Gastroesophageal sphincter (tissue), 4 donors: ENCODE data around the gene NMU. TPM values are rescaled to one million over a fixed set of nuclear protein-coding genes. Genes with fewer than 3 reads are reported as not detected.

Experiments
- ATAC-seq: fragments of 150-250 bp; one replicate; pipeline ENCODE4 v1.9.1; 2016; ENCODE audit warnings: mild to moderate bottlenecking, moderate library complexity
- H3K27ac ChIP-seq, 4 donors: fragments of 200-600 bp; sonication (generic) in 3 of 4; 1 replicate in 3 of 4; 2 replicates in 1 of 4; pipeline ENCODE4 v1.5.1; 2016 to 2019
- H3K27me3 ChIP-seq: fragments of 200-600 bp; sonication (generic); one replicate; pipeline ENCODE4 v1.5.1; 2019
- H3K36me3 ChIP-seq, 2 donors: fragments of 200-600 bp; sonication (generic); one replicate each; pipeline ENCODE4 v1.5.1; 2019; ENCODE audit warnings: control low read depth in 1 of 2
- H3K4me1 ChIP-seq, 3 donors: fragments of 200-600 bp; sonication (generic); 1 replicate in 2 of 3; 2 replicates in 1 of 3; pipeline ENCODE4 v1.5.1; 2016 to 2019; ENCODE audit warnings: control low read depth in 2 of 3
- H3K4me3 ChIP-seq, 2 donors: fragments of 200-600 bp; sonication (generic); one replicate each; pipeline ENCODE4 v1.5.1; 2019; ENCODE audit warnings: mild to moderate bottlenecking in 1 of 2, moderate library complexity in 1 of 2
- H3K9me3 ChIP-seq, 3 donors: fragments of 200-600 bp; sonication (generic); one replicate each; pipeline ENCODE4 v1.5.1; 2017 to 2019; ENCODE audit warnings: control low read depth in 2 of 3
- CTCF ChIP-seq, 4 experiments: fragments of 200-600 bp in 2 of 4; fragments of 450-650 bp in 2 of 4; sonication (generic) in 1 of 4; IDR thresholded peaks; one replicate each; pipeline ENCODE4 v1.5.1; 2017 to 2019; ENCODE audit warnings: antibody characterized with exemption in 4 of 4, mild to moderate bottlenecking in 2 of 4, moderate library complexity in 2 of 4
- EP300 ChIP-seq: sonication (generic); formaldehyde crosslinking; IDR thresholded peaks from one replicate; pipeline ENCODE4 v1.6.1; 2017; ENCODE audit warnings: antibody characterized with exemption, mild to moderate bottlenecking
- POLR2A ChIP-seq, 2 donors: fragments of 450-650 bp; IDR thresholded peaks; one replicate each; pipeline ENCODE4 v1.6.1; 2017; ENCODE audit warnings: antibody characterized with exemption in 2 of 2, mild to moderate bottlenecking in 2 of 2, moderate library complexity in 1 of 2
- POLR2AphosphoS5 ChIP-seq: sonication (generic); formaldehyde crosslinking; IDR thresholded peaks from one replicate; pipeline ENCODE4 v1.6.1; 2017; ENCODE audit warnings: antibody characterized with exemption
- WGBS, 2 donors: methylation state at CpG; one replicate each; pipeline ENCODE4 v1.1.5; 2018; ENCODE audit warnings: low coverage in 1 of 2; 5-methylcytosine and 5-hydroxymethylcytosine counted together
- total RNA-seq, 4 donors: library from RNA; depleted of rRNA; stranded (reverse); fragments of >200 nt; gene quantifications; one replicate each; pipeline ENCODE4 v1.1.0, GENCODE V29; 2016

Gene NMU
- total RNA-seq, 4 donors from 2014 or later, result 1.6 TPM; not detected in 3

- Histone ChIP-seq H3K36me3 (no peaks in the 10 kb centered on the region), H3K4me1 (no peaks in the 10 kb centered on the region), H3K27me3 (no peaks in the 10 kb centered on the region), H3K4me3 (no peak overlapping the region), H3K9me3 (no peaks in the 10 kb centered on the region), H3K27ac (no peak overlapping the region)
- TF ChIP-seq POLR2AphosphoS5, result no peak
- TF ChIP-seq CTCF (IDR thresholded peaks at IDR 0.05), result no peak
- TF ChIP-seq EP300, result no peak
- TF ChIP-seq POLR2A (IDR thresholded peaks at IDR 0.05), result no peak
- WGBS, 2 donors, result 64 to 74% methylated on average over 4 of the region's 5 CpGs
- no peak for ATAC-seq
These were observed 14.4 kb upstream of the NMU start for GRCh38 chr4:55650483-55650882.

GRCh38 chr4:55637272-55637820, 1.2 kb upstream of the NMU start:
- no peak for ATAC-seq
- TF ChIP-seq POLR2A (IDR thresholded peaks at IDR 0.05) (no peak), CTCF (IDR thresholded peaks at IDR 0.05) (no peak), EP300 (no peak), POLR2AphosphoS5 (no peak)
- H3K27me3 ChIP-seq, result peaks cover 71% of the 10 kb centered on the region

GRCh38 chr4:55636656-55636999, 530 bp upstream of the NMU start:
- 12 to 33% methylated on average over 2 to 6 of the region's 7 CpGs for WGBS, 2 donors
- Histone ChIP-seq H3K4me3 (peak overlapping the region in 1 of 2 donors; percentile 48), H3K4me1 (peaks cover 0 to 17% (median 13%) of the 10 kb centered on the region in 3 donors), H3K36me3 (no peaks in the 10 kb centered on the region), H3K27me3 (peaks cover 77% of the 10 kb centered on the region), H3K27ac (no peak overlapping the region), H3K9me3 (no peaks in the 10 kb centered on the region)
- TF ChIP-seq EP300 (no peak), CTCF (IDR thresholded peaks at IDR 0.05) (no peak), POLR2A (IDR thresholded peaks at IDR 0.05) (no peak), POLR2AphosphoS5 (no peak)
- no peak for ATAC-seq

More at GRCh38 chr4:55637272-55637820, 1.2 kb upstream of the NMU start:
- Histone ChIP-seq H3K9me3 (no peaks in the 10 kb centered on the region), H3K36me3 (no peaks in the 10 kb centered on the region), H3K27ac (no peak overlapping the region), H3K4me3 (no peak overlapping the region), H3K4me1 (peaks cover 0 to 17% (median 13%) of the 10 kb centered on the region in 3 donors)
- WGBS, 2 donors, result 44 to 55% methylated on average over 4 to 8 of the region's 12 CpGs

- H3K27ac ChIP-seq, result no peak overlapping the region
- no peaks in the 10 kb centered on the region for H3K9me3 ChIP-seq
- H3K36me3 ChIP-seq, result no peaks in the 10 kb centered on the region
- peaks cover 90% of the 10 kb centered on the region for H3K27me3 ChIP-seq
- WGBS, 2 donors, result 8 to 10% methylated on average over 7 to 10 of the region's 11 CpGs
- TF ChIP-seq CTCF (IDR thresholded peaks at IDR 0.05) (no peak), POLR2A (IDR thresholded peaks at IDR 0.05) (no peak), EP300 (no peak)
- H3K4me1 ChIP-seq, result peaks cover 0 to 17% (median 13%) of the 10 kb centered on the region in 3 donors
- ATAC-seq, result no peak
- H3K4me3 ChIP-seq, result no peak overlapping the region
These were observed 816 bp downstream of the NMU start for GRCh38 chr4:55635282-55635681.

GRCh38 chr4:55634417-55635128, 1.5 kb downstream of the NMU start:
- TF ChIP-seq POLR2AphosphoS5 (no peak), POLR2A (IDR thresholded peaks at IDR 0.05) (no peak), EP300 (no peak), CTCF (IDR thresholded peaks at IDR 0.05) (no peak)
- Histone ChIP-seq H3K9me3 (no peaks in the 10 kb centered on the region), H3K27ac (no peak overlapping the region), H3K4me3 (no peak overlapping the region), H3K4me1 (peaks cover 0 to 17% (median 13%) of the 10 kb centered on the region in 3 donors), H3K36me3 (no peaks in the 10 kb centered on the region), H3K27me3 (peaks cover 85% of the 10 kb centered on the region)
- no peak for ATAC-seq
- WGBS, 2 donors, result 22 to 42% methylated on average over 3 of the region's 3 CpGs
